A673 (cell line): ENCODE results near the gene CD200R1L. TPM values are rescaled to one million over a fixed set of nuclear protein-coding genes. Genes with fewer than 3 reads are reported as not detected.

Source experiments
- BruUV-seq: library from RNA; stranded (reverse); fragments of 400-500 nt; replicated peaks from 2 replicates; lab custom pipeline; 2021; lab: Mats Ljungman, UMichigan
- CTCF ChIA-PET: fragments of 300-600 bp; sonication (Branson Sonifier 250); formaldehyde crosslinking; loops from one replicate; lab custom pipeline; 2022; ENCODE audit warnings: antibody characterized with exemption; lab: Charles Lee
- POLR2A ChIA-PET: fragments of 300-600 bp; sonication (Branson Sonifier 250); formaldehyde crosslinking; loops from one replicate; lab custom pipeline; 2022; ENCODE audit warnings: antibody characterized with exemption; ENCODE audit not compliant: low non-redundant PET; lab: Charles Lee
- DNase-seq: peaks from one replicate; pipeline ENCODE4 v3.0.0-alpha.2; 2015; ENCODE audit warnings: low spot score
- H3K27ac ChIP-seq: fragments of 200-600 bp; sonication (generic); 2 replicates; pipeline ENCODE4 v1.5.1; 2016; ENCODE audit warnings: mixed run types, low read depth, mild to moderate bottlenecking, mixed read lengths, antibody characterized with exemption, low read length; ENCODE audit not compliant: poor library complexity, severe bottlenecking
- H3K27me3 ChIP-seq: fragments of 200-600 bp; sonication (generic); replicated peaks from 2 replicates; pipeline ENCODE4 v1.6.1; 2017; ENCODE audit warnings: mixed run types, low read depth, mild to moderate bottlenecking, mixed read lengths, antibody characterized with exemption, low read length; ENCODE audit not compliant: insufficient read depth, poor library complexity
- H3K36me3 ChIP-seq: fragments of 200-600 bp; sonication (generic); 2 replicates; pipeline ENCODE4 v1.6.1; 2016; ENCODE audit warnings: mixed run types, mild to moderate bottlenecking, mixed read lengths, antibody characterized with exemption, low read length; ENCODE audit not compliant: insufficient read depth, poor library complexity, severe bottlenecking
- H3K4me1 ChIP-seq: fragments of 200-600 bp; sonication (generic); 2 replicates; pipeline ENCODE4 v1.6.1; 2017; ENCODE audit warnings: mixed run types, mild to moderate bottlenecking, mixed read lengths, antibody characterized with exemption, low read length; ENCODE audit not compliant: insufficient read depth, poor library complexity, severe bottlenecking
- H3K4me3 ChIP-seq: fragments of 200-600 bp; sonication (generic); 2 replicates; pipeline ENCODE4 v1.5.1; 2016; ENCODE audit warnings: low read depth, mixed run types, mild to moderate bottlenecking, mixed read lengths, low read length; ENCODE audit not compliant: poor library complexity, severe bottlenecking
- H3K9me3 ChIP-seq: fragments of 200-600 bp; sonication (generic); 2 replicates; pipeline ENCODE4 v1.6.1; 2016; ENCODE audit warnings: mixed run types, low read depth, mild to moderate bottlenecking, mixed read lengths, antibody characterized with exemption, low read length; ENCODE audit not compliant: poor library complexity, severe bottlenecking
- EZH2 ChIP-seq: fragments of 200-600 bp; sonication (generic); IDR thresholded peaks from 2 replicates; pipeline ENCODE4 v1.6.1; 2017; ENCODE audit warnings: borderline replicate concordance, low read depth, mild to moderate bottlenecking, mixed read lengths, antibody characterized with exemption, low read length; ENCODE audit not compliant: poor library complexity, severe bottlenecking
- intact Hi-C: fragments of 100-400 bp; cut with micrococcal nuclease; formaldehyde crosslinking; loops from one replicate; pipeline ENCODE4 v1.10.0; 2022; ENCODE audit not compliant: unreplicated experiment
- total RNA-seq: library from RNA; stranded (reverse); gene quantifications from 2 replicates; pipeline ENCODE4 v1.2.3, GENCODE V29; 2021
- TF ChIP-seq, protein P1 (sequence below): fragments of 300-800, 200-600 bp; sonication (generic); conservative IDR thresholded peaks from 2 replicates; pipeline ENCODE4 v1.5.1; 2017; ENCODE audit warnings: low read depth, mild to moderate bottlenecking, antibody characterized with exemption, low read length, moderate library complexity, mixed read lengths

The CD200R1L gene
- total RNA-seq, 1 experiment from 2014 or later = not detected

- no peaks in the 10 kb centered on the region for H3K27me3 ChIP-seq
- no TSS peak for BruUV-seq
- no peaks in the 10 kb centered on the region for H3K9me3 ChIP-seq
- DNase-seq = no peak
- intact Hi-C loops = no loop called here
- TF ChIP-seq EZH2 = no peak
- TF ChIP-seq, protein P1, sequence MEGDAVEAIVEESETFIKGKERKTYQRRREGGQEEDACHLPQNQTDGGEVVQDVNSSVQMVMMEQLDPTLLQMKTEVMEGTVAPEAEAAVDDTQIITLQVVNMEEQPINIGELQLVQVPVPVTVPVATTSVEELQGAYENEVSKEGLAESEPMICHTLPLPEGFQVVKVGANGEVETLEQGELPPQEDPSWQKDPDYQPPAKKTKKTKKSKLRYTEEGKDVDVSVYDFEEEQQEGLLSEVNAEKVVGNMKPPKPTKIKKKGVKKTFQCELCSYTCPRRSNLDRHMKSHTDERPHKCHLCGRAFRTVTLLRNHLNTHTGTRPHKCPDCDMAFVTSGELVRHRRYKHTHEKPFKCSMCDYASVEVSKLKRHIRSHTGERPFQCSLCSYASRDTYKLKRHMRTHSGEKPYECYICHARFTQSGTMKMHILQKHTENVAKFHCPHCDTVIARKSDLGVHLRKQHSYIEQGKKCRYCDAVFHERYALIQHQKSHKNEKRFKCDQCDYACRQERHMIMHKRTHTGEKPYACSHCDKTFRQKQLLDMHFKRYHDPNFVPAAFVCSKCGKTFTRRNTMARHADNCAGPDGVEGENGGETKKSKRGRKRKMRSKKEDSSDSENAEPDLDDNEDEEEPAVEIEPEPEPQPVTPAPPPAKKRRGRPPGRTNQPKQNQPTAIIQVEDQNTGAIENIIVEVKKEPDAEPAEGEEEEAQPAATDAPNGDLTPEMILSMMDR = no peak
- H3K36me3 ChIP-seq = no peaks in the 10 kb centered on the region
- no peaks in the 10 kb centered on the region for H3K4me1 ChIP-seq
- POLR2A ChIA-PET = no interaction called here
- CTCF ChIA-PET = no interaction called here
- H3K27ac ChIP-seq = no peak overlapping the region
- H3K4me3 ChIP-seq = no peak overlapping the region
Observed at GRCh38 chr3:112775011-112775742, 71.5 kb downstream of the CD200R1L start.

DNA sequence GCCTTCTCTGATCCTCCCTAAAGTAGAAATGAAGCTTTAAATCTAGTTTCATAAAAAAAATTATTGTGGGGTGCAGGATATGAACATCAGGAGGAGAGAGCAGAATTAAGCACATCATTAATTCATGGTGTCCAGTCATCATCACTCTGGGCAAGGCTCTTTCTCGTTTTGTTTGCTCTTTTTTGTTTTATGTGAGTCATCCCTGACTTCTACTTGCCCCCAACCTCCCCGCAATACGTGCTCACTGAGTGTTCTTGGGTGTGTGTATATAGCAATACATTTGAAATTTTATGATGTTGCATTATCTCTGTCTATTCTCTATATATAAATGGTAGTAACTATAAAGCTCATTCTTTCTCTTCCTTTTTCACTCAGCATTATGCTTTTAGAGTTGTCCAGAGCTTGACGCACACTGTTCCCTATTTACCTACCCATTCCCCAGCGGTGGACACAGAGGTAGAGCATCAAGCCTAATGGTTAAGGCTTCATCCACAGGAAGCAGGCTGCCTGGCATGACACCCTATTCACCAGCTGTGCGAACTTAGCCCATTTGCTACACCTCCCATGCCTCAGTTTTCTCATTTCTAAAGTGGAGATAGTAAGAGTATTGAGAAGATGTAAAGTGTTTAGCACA, 72.3 kb downstream of the CD200R1L start:
- Histone ChIP-seq H3K4me3 (no peak overlapping the region), H3K27ac (no peak overlapping the region), H3K36me3 (no peaks in the 10 kb centered on the region), H3K9me3 (no peaks in the 10 kb centered on the region), H3K27me3 (no peaks in the 10 kb centered on the region), H3K4me1 (no peaks in the 10 kb centered on the region)
- no TSS peak for BruUV-seq
- DNase-seq = no peak
- intact Hi-C loops = no loop called here
- TF ChIP-seq, protein P1 = no peak
- no peak for TF ChIP-seq EZH2
- POLR2A ChIA-PET = no interaction called here
- CTCF ChIA-PET = no interaction called here

DNA sequence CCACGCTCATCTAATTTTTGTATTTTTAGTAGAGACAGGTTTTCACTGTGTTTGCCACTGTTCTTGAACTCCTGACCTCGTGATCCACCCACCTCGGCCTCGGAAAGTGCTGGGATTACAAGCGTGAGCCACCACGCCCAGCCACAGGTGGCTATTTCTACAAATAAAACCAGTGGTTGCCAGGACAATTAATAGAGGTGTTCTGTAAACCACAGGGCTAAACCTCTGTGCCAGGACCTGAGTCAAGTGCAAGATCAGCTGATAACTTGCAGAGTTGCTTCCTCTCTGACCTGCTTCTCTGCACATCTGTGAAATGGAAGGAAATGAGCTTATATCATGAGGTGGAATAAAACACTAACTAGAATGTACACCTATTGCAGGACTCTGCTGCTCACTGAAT, 72.8 kb downstream of the CD200R1L start:
- Histone ChIP-seq H3K9me3 (no peaks in the 10 kb centered on the region), H3K36me3 (no peaks in the 10 kb centered on the region), H3K27me3 (no peaks in the 10 kb centered on the region), H3K4me1 (no peaks in the 10 kb centered on the region), H3K27ac (no peak overlapping the region), H3K4me3 (no peak overlapping the region)
- no peak for DNase-seq
- intact Hi-C loops = no loop called here
- TF ChIP-seq, protein P1 = no peak
- no peak for TF ChIP-seq EZH2
- ChIA-PET POLR2A (no interaction called here), CTCF (no interaction called here)
- no TSS peak for BruUV-seq
